NCI-H748 (cell line): ENCODE results near the gene UNC50.

Experiments used
- DNase-seq: peaks from one replicate; lab custom pipeline; 2025; ENCODE audit not compliant: unreplicated experiment; lab: John Stamatoyannopoulos, UW

The UNC50 gene, protein sequence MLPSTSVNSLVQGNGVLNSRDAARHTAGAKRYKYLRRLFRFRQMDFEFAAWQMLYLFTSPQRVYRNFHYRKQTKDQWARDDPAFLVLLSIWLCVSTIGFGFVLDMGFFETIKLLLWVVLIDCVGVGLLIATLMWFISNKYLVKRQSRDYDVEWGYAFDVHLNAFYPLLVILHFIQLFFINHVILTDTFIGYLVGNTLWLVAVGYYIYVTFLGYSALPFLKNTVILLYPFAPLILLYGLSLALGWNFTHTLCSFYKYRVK

DNA sequence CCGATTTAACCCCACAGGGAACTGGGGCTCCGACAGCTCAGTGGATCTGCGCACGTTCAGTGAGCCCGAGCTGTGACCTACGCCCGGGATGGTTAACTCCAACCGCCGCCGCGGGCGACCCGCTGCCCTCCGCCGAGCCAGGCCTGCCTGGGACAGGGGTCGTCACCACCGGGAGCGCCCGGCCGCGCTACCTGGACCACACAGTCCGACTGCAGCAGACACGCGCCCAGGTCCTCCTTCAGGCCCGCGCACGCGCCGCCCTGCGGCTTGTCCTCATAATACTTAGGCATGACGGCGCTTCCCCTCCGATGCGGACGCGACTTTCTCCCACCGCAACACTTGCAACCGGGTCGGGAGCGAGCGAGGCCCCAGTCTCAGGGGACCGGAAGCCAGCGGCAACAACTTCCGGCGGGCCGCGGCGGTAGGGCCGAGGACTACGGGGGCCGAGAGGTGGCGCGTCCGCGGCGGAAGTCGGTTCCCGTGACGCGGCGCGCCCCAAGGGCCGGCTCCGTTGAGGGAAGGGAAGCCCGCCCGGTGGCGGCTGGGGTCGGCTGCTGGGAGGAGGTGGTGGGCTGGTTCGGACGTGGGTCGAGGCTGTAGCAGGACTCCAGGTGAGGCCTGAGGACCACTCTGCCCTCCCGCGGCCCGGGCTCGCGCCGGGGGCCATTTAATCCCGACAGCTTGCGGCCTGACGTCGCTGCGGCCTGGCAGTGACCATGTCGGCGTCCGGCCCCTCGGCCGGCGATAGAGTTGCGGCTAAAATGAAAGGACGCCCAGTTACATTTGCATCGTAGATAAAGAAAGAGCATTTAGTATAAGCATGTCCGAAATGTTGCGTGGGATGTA, at the start of gene UNC50, which contains the start of gene COA5:
Gene UNC50 (plus strand): TSS at position 474 of the 846 bp plus-strand sequence. CDS start 1,171 bp downstream, outside the sequence.
Gene COA5 (minus strand): TSS at position 397 of the 846 bp plus-strand sequence. CDS start 107 bp downstream, at position 290.
- DNase-seq: peak; percentile 88

DNA sequence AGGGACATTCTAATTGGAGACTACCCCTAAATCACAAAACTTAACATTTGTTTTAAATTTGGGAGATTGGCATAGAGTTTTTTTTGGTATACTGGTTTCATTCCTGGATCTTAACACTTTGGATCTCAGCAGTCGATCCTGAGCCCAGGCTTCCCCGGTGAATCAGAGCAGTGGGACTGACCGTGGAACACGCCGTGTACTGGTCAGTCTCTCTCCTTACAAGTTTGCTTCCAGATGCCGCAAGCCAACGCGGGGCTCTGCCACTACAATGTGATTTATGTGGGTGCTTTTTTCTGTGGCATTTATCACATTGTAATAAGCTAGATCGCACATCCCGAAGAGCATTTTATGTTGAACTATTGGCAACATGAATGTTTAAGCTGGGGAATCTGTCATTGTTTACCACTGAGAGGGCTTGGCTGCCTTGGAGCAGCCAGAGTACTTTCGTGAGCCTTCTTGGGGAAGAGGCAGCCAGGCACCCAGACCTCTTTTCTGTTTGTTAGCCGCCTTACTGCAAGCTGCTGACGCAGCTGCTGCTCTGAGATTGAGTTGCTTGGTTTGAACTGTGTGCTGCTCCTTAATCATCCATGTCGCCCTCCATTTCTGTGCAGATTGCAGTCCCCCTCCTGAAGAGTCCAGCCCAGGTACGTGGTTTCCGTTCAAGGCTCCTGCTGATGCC, 49.4 kb upstream of the UNC50 start:
- no peak for DNase-seq

DNA sequence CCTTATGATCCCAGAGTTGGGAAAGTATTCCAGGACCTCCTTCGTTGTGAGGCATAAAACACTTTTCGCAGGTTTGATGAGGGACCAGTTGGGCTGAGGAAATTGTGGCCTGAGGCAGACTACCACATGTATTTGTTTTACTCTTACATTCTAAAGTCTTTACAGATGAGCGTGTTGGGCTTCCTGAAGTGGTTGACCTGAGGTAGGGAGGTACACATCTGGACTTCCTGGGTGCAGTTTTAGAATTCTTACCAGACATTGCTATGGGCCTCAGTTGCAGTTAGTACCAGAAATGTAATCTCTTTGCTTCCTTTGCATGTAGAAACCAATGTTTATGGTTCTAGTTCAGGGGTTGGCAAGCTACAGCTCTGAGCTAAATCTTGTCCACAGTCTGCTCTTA, 48.8 kb upstream of the UNC50 start:
- no peak for DNase-seq

DNA sequence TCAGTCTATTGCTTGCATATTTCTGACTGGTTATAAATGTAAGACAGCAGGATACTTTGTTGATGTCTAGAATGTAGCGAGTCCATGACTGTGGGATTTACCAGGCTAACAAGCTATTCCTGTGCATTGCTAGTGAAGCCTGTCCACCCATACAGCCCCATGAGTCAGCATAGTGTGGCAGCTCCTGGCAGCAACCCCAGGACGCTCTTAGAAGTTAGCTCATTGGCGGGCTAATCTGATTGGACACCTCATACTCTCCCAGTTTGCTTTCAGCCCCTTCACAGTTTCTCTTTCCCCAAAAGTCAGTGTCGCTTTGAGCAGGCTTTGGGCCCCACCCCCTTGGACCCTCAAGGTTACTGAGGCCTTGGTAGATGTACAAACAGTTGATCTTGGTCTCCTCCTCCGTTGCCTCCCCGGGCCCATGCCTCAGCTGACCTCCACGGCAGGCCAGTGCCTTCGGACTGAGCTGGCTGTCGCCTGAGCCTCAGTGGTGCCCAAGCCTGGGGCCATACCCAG, 48.1 kb upstream of the UNC50 start:
- DNase-seq: no peak

DNA sequence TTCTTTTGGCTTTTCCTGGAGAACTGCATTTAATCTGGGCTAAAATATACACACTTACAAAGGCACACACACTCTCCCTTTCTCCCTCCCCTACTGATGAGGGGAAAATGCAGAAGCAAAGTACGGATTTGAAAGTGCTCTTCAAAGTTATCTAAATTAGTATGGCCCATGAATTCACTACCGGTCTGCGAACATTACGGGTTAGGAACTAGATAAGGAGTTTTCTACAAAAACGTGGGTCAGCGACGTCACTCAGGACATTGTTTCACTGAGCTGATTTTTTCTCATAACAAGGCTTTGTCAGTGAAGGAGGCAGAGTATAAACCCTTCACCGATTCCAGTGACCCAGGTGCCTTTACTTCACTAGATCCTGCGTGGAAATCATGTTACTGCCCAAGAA, 47.4 kb upstream of the UNC50 start:
- DNase-seq: no peak

DNA sequence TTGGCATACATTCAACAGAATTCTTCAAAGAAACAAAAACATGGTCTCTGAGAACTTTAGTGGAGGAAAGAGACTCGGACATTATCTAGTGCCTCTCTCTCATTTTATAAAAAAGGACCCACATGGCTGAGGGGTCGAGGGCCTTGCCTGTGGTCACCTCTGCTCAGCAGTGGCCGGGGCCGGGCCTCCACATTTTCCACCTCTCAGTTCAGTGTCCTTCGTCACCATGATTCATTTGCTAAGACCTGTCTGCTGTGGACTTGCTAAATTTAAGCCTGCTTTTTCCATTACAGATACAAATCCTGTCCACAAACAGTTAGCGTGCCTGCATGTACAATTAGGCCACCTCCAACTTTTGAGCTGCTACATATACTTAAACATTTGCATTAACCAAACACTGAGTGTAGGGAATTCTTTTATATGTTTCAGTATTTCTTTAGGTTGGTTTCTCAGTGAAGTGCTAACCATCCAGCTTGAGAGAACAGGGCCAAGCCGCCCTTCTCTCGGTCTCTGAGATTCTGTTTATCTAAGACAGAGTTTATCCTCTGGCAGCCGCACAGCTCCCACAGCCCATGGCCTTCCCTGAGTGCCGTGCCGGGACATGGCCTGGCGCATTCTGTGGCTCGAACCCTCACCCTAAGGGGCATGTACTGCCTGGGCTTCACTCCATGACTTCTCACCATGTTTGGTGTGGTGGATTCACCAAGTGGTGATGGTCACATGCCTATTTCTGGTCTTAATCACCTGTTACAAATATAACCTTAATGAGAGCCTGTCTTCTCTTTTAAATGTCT, 46.3 kb upstream of the UNC50 start:
- DNase-seq: no peak

DNA sequence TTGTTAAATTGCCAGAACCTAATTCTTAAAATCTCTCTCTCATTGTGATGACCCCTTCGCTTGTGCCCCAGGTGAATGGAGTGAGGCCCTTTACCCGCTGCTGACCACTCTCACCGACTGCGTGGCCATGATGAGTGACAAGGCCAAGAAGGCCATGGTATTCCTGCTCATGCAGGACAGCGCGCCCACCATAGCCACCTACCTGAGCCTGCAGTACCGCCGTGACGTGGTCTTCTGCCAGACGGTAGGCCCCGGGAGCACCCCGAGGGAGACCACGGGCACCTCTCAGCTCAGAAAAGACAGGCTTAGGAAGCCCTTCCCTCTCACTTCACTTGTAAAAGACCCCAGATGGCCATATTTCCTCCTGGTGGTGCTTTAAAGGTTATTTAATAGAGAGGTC, 45.0 kb upstream of the UNC50 start:
- no peak for DNase-seq

DNA sequence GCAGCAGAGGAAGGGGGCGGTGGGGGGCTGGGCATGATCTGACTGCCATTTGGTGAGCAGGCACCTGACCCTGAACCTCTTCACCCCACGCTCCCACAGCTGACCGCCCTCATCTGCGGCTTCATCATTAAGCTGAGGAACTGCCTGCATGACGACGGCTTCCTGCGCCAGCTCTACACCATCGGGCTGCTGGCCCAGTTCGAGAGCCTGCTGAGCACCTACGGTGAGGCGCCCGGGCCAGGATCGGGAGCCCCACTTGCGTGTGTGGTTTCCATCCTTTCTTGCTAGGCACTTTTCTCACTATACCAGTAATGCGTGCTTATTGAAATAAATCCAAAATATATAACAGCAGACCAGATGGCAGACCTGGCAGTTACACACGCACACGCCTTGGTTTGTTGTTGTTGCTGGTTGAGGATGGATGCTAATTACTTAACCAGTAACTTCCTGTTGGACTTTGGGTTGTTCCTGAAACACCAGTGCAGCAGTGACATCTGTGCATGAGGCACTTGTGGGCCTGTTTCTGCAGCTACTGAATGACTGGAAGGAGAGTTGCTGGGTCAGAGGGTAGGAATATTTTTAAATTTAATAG, 43.8 kb upstream of the UNC50 start:
- DNase-seq: no peak

DNA sequence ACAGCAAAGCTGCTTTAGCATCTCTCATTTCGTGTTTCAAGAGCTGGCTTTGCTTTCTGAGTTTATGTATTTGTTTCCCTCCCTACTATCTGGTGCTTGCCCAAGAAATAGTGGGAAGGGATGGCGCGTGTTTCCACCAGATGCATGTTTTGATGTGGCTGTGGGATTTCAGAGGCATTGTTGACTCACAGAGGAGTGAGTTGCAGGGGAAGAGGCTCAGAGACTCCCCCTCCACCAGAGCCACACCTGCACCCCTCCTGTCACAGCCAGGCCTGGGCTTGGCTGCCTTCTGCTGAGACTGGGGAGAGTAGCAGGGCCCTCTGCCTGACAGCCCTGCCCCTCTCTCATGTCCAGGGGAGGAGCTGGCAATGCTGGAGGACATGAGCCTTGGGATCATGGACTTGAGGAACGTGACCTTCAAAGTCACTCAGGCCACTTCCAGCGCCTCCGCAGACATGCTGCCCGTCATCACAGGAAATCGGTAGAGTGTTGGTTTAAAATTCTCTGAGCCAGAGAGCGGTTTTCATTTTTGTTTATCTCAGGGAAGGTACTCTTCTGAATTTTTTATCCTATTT, 43.0 kb upstream of the UNC50 start:
- DNase-seq: no peak

DNA sequence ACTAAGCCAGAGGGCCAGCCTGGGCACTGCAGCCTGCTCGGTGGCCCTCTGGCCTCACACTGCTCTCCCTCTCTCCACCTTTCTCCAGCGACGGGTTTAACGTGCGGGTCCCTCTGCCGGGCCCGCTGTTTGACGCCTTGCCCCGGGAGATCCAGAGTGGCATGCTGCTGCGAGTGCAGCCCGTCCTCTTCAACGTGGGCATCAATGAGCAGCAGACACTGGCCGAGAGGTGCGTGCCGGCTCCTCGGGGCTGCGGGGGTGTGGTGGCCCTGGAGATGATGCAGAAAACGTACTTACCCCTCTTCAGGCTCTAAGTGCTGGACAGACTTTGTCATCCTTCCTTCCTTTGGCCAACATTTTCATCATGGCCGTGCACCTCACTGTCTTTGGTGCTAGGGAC, 42.4 kb upstream of the UNC50 start:
- DNase-seq: no peak

DNA sequence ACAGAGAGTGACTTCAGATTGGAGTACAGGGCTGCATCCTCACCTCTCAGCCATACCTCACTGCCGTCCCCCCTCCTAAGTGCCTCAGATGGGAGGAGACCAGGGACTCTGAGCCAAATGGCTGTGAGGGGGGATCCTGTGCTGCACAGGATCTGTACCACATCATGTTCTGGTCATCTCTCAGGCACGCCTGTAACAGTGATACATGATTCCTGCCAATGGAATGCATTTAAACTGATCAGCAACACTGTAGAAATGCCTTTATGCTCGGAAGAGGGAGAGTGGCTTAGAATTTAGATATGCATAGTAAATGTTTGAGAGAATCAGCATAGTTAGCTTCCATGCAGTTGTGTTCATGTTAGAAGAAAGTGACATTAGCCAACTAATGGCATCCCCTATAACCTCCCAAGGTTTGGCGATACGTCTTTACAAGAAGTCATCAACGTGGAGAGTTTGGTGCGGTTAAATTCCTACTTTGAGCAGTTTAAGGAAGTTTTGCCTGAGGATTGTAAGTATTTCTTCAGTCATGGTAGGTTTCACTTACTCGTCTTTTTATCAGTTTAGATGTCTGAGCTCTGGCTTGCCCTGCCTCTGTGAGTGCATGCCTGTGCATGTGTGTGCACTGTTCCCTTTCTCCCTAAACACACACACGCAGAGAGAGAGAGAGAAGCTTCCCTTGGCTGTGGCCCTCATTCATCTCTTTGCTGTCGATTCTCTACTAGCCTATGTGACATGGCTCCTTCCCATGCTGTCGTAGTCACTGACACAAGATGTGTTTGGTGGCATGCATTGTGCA, 40.0 kb upstream of the UNC50 start:
- DNase-seq: no peak

DNA sequence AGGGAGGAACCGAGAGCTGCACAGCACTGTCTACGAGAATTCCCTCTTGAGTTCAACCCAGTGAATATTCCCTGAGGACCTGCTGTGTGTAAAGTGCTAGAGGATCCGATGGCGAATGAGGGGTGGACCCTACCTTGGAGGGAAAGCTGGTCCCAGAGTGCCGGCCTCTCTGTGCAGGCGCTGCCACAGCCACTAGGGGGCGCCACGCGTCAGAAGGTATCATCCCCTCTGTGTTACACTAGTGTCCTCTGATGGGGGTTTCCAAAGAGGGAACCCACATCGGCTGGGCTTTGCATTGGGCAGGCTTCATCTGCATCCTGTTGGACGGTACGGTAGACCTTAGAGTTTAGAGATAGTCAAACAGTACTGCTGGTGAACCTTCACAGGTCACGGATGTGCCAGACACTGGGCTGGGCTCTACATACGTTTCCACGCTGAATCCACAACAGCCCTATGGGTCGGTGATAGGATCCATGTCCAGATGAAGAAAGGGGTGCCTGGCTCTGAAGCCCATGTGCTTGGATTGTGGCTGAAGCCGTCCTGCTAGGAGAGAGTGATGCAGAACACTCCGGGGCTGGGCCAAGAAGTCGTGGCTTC, 39.1 kb upstream of the UNC50 start:
- DNase-seq: peak; percentile 24

DNA sequence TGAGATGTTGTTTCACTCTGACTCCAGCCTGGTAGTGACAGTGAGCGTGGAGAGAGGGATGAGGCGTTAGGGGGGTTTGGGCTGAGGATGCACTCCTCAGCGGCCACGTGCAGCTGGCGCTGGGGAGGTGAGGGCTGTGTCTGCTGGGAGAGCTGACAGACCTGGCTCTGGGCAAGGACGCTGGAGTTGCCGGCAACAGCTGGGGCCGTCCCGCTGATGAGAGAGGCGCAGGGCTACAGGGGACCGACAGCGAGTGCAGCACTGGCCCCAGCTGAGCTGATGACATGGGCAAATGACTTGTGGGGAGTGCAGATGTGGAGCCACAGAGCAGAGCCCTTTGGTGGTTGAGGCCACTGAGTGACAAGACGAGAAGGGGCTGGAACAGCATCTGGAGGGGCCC, 38.5 kb upstream of the UNC50 start:
- DNase-seq: no peak

DNA sequence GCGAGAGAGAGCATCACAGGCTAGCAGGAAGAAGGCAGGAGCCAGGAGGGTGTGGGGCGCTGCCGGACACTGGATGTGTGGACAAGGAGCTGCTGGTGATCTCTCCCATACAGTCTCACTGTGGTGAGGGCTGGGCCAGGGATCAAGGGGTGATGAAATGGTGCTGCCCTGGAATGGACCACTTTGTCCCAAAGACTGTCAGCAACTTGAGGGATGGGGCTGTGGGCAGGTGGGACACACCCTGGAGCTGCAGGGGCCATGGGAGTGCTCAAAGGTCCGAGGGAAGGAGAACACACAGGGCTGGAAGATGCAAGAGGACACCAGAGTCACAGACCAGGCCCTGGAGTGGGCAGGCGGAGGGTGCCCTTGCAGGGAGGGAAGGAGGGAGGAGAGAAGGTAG, 38.0 kb upstream of the UNC50 start:
- DNase-seq: no peak

DNA sequence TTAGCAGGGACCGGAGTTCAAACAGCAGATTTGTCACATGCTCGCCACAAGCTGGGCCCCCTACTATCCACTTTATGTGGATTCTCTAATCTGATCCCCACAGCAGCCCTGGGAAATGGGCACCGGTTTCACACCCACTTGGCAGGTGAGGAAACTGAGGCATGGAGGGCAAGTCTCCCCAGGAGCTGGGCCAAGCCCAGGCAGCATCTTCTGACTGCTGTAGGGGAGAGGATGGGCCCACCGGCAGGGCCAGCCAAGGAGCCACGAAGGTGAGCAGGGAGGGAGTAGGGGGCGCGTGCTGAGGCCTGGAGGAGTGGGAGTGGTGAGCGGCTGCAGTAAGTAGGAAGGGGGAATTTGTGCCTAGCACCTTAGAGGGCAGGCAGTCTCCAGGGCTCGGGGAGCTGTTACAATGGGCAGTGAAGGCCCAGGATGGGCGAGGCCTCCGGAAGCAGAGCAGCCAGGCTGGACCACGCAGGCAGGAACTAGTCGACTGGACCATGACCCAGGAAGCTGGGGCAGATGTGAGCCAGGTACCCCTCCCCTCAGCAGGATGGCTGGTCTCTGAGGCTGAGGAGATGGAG, 37.2 kb upstream of the UNC50 start:
- DNase-seq: no peak

DNA sequence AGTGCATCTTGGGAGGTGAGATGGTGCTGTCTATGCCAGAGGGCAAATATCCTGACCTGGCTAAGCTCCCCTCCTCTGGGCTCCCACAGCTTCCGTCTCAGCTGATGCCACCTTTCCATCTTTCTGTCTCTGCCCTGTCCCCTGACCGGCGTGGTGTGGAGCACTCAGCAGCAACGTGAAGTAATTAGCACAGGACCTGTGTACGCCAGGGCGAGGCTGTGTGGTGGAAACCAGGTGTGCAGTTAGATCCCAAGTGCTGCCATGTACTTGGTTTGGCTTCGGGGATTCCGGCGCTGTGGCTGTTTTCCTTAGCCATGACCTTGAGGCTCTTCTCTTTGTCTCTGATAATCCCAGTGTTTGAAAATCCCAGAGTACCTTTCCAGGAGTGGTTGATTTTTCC, 36.6 kb upstream of the UNC50 start:
- DNase-seq: no peak

DNA sequence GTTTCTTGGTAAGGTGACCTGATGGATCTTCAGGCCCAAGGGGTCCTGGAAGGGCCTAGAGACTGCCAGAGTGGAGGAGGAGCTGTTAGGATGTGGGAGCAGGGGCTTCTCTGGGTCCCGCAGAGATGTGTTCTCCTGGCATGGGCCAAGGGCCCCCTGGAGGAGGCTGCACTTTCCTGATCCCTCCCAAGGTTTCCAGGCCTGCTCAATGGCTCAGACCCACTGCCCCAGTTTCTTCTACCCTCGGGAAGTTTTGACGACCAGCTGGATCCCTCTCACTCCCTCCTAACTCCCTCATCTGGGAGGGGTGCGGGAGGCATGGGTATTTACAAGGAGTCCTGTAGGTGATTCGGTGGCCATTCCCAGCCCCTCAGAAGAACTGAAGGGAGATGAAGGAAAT, 36.2 kb upstream of the UNC50 start:
- DNase-seq: no peak

DNA sequence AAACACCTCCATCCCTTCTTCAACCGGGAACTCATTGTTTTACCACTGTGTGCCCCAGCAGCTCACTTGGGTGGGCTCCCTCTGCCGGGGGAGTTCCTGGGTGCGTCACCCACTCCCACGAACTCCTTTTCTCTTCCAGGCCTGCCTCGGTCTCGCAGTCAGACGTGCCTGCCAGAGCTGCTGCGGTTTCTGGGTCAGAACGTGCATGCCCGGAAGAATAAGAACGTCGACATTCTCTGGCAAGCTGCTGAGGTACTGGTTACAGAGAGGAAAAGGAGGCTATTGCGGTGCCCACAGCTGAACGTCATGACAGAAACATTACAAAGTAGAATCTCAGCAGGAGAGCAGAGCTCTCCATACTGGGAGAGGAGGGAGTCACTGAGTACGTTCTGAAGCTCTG, 35.7 kb upstream of the UNC50 start:
- DNase-seq: no peak

DNA sequence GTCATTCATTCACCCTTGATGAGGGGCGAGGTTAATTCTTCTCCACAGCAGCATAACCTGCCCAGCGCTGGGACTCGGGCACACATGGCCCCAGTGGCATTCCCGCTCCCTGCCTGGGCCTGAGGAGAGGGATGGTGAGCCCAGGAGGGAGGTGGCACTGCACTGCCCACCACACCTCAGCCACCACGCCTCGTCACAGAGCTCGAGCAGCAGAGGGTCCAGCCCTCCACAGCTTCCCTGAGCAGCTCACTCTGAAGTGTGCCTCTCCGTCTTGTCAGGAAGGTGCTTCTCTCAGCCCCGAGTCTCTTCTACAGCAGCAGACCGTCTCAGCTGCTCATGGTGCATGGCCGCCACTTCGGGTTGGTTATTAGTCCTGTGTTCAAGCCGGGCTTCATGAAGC, 35.0 kb upstream of the UNC50 start:
- DNase-seq: no peak
